ENCODE data around the gene NACC1. TPM values are rescaled to one million over a fixed set of nuclear protein-coding genes. Genes with fewer than 3 reads are reported as not detected.

The NACC1 gene
- total and polyA plus RNA-seq, 2 of the 13 experiments (the other 11 are each of a cell fraction or from before 2014, with no cell fraction given), result 31.8 to 42.3 TPM

GRCh38 chr19:13116282-13117175 lies 1.5 kb upstream of the NACC1 start, which contains the start of gene TRMT1 (continued):
- no peak for TF ChIP-seq ETS1 (CRISPR knock-in tag; IDR thresholded peaks at IDR 0.05)
- no peak for TF ChIP-seq HMGXB3 (CRISPR knock-in tag; IDR thresholded peaks at IDR 0.05; ENCODE audit: borderline replicate concordance)
- TF ChIP-seq ZNF546 (CRISPR knock-in tag; conservative IDR thresholded peaks at IDR 0.05), result 0 out of 2 replicates have a peak, but pooled peaks have one; percentile 67
- TF ChIP-seq ERF (CRISPR knock-in tag; IDR thresholded peaks at IDR 0.05), result 0 out of 2 replicates have a peak, but pooled peaks have one; percentile 47
- TF ChIP-seq EP300 (IDR thresholded peaks at IDR 0.05; ENCODE audit: low read depth in 2 of 2, low read length in 2 of 2), result no peak
- TF ChIP-seq EP300 (CRISPR knock-in tag; IDR thresholded peaks at IDR 0.05; ENCODE audit: borderline replicate concordance), result no peak; the same call in 1 of the 2 replicates
- TF ChIP-seq ZNF574 (CRISPR knock-in tag; IDR thresholded peaks at IDR 0.05), result peak; percentile 97
- no peak for TF ChIP-seq HIVEP1 (CRISPR knock-in tag; IDR thresholded peaks at IDR 0.05)
- TF ChIP-seq ZBTB40 (IDR thresholded peaks at IDR 0.05), result no peak
- 0 out of 2 replicates have a peak, but pooled peaks have one; percentile 51 for TF ChIP-seq ZBTB40 (CRISPR knock-in tag; IDR thresholded peaks at IDR 0.05)

Data from HepG2 (cell line).